HG03565 (cell line): ENCODE data around the gene RCL1.
"Not testable (repeated sequence)": the region's sequence is repeated elsewhere in the genome, so short reads cannot be mapped to it uniquely, and the experiment has no call there.

Experiments used
- ATAC-seq: cut with Tn5 transposase; IDR thresholded peaks from one replicate; pipeline ENCODE4 v1.9.1; 2021; ENCODE audit warnings: mild to moderate bottlenecking, moderate library complexity; ENCODE audit not compliant: unreplicated experiment

The RCL1 gene

GRCh38 chr9:4781408-4781807 lies 11.3 kb upstream of the RCL1 start:
- ATAC-seq, result no peak

- ATAC-seq, result not testable (repeated sequence)
These were observed 9.6 kb upstream of the RCL1 start for GRCh38 chr9:4783191-4783590.

GRCh38 chr9:4784403-4784802 lies 8.3 kb upstream of the RCL1 start:
- no peak for ATAC-seq

- no peak for ATAC-seq
These were observed 6.1 kb upstream of the RCL1 start for GRCh38 chr9:4786599-4786998.

- ATAC-seq, result no peak
These were observed 4.9 kb upstream of the RCL1 start for GRCh38 chr9:4787876-4788275.

GRCh38 chr9:4788703-4789102 lies 4.0 kb upstream of the RCL1 start:
- ATAC-seq, result no peak

- ATAC-seq, result peak; percentile 16
These were observed 631 bp upstream of the RCL1 start for GRCh38 chr9:4792054-4792571.

GRCh38 chr9:4793459-4794395 lies 983 bp downstream of the RCL1 start:
- ATAC-seq, result no peak

GRCh38 chr9:4794691-4795090 lies 1.9 kb downstream of the RCL1 start:
- ATAC-seq, result no peak

- not testable (repeated sequence) for ATAC-seq
These were observed 2.4 kb downstream of the RCL1 start for GRCh38 chr9:4795108-4795507.

- ATAC-seq, result no peak
These were observed 3.8 kb downstream of the RCL1 start for GRCh38 chr9:4796530-4796929.

GRCh38 chr9:4796988-4797853 lies 4.5 kb downstream of the RCL1 start:
- no peak for ATAC-seq

GRCh38 chr9:4797854-4798150 lies 5.1 kb downstream of the RCL1 start:
- no peak for ATAC-seq

- no peak for ATAC-seq
These were observed 5.7 kb downstream of the RCL1 start for GRCh38 chr9:4798281-4799032.

GRCh38 chr9:4799033-4799430 lies 6.3 kb downstream of the RCL1 start:
- ATAC-seq, result no peak

GRCh38 chr9:4799775-4800174 lies 7.0 kb downstream of the RCL1 start:
- no peak for ATAC-seq

- ATAC-seq, result no peak
These were observed 8.4 kb downstream of the RCL1 start for GRCh38 chr9:4801156-4801555.

- ATAC-seq, result no peak
These were observed 11.2 kb downstream of the RCL1 start for GRCh38 chr9:4803670-4804530.

- no peak for ATAC-seq
These were observed 11.8 kb downstream of the RCL1 start for GRCh38 chr9:4804531-4805016.
